ENCODE data around the gene POLH. TPM values are rescaled to one million over a fixed set of nuclear protein-coding genes. Genes with fewer than 3 reads are reported as not detected.
"Not testable (repeated sequence)": the region's sequence is repeated elsewhere in the genome, so short reads cannot be mapped to it uniquely, and the experiment has no call there.

Gene POLH
- total and polyA plus RNA-seq, 7 experiments from 2014 or later, result 7.4 to 65.6 (median 16.8) TPM

GRCh38 chr6:43589564-43589963, 13.6 kb downstream of the POLH start:
- H3K27ac Mint-ChIP-seq, POLR2A ChIA-PET: not testable (repeated sequence)
- peaks cover 0 to 42% (median 4%) of the 10 kb centered on the region in 3 experiments for H3K36me3 ChIP-seq (ENCODE audit: control insufficient read depth in 2 of 3, insufficient read depth in 3 of 3, low read length in 3 of 3)

GRCh38 chr6:43593938-43594337, 18.0 kb downstream of the POLH start:
- H3K4me3 Mint-ChIP-seq, result no peak overlapping the region
- peaks cover 0 to 15% (median 0%) of the 10 kb centered on the region in 3 experiments for H3K36me3 ChIP-seq (ENCODE audit: control insufficient read depth in 2 of 3, insufficient read depth in 3 of 3, low read length in 3 of 3)

More at GRCh38 chr6:43589564-43589963, 13.6 kb downstream of the POLH start:
- H3K27ac ChIP-seq (ENCODE audit: low read depth, low read length); intact Hi-C loops (cut with micrococcal nuclease); ATAC-seq; H3K4me1 ChIP-seq (ENCODE audit: control insufficient read depth in 2 of 2, insufficient read depth in 2 of 2, low read length in 2 of 2); H3K4me3 ChIP-seq (ENCODE audit: low read length); DNase-seq; H3K4me3 Mint-ChIP-seq; H3K27me3 Mint-ChIP-seq; H3K9me3 Mint-ChIP-seq; H3K9me3 ChIP-seq (ENCODE audit: control insufficient read depth in 2 of 3, low read length in 3 of 3); H3K27me3 ChIP-seq (ENCODE audit: control insufficient read depth in 2 of 2, insufficient read depth in 2 of 2, low read length in 2 of 2): not testable (repeated sequence)
- CTCF ChIA-PET, result interaction anchor here (0.6 kb wide), 1 partner anchor 16 kb away, joined by 3 read pairs; no protein-coding TSS in a partner anchor
- peaks cover 0 to 35% (median 30%) of the 10 kb centered on the region in 5 donors for H3K36me3 Mint-ChIP-seq
- peaks cover 9 to 34% (median 11%) of the 10 kb centered on the region in 7 donors for H3K4me1 Mint-ChIP-seq

GRCh38 chr6:43600595-43600994, 24.6 kb downstream of the POLH start:
- DNase-seq (no peak), ATAC-seq (no peak)
- Histone ChIP-seq H3K9me3 (ENCODE audit: control insufficient read depth in 2 of 3, low read length in 3 of 3) (no peaks in the 10 kb centered on the region), H3K27me3 (ENCODE audit: control insufficient read depth in 2 of 2, insufficient read depth in 2 of 2, low read length in 2 of 2) (no peaks in the 10 kb centered on the region), H3K4me3 (ENCODE audit: low read length) (no peak overlapping the region), H3K36me3 (ENCODE audit: control insufficient read depth in 2 of 3, insufficient read depth in 3 of 3, low read length in 3 of 3) (peaks cover 0 to 37% (median 5%) of the 10 kb centered on the region in 3 experiments), H3K27ac (ENCODE audit: low read depth, low read length) (no peak overlapping the region), H3K4me1 (ENCODE audit: control insufficient read depth in 2 of 2, insufficient read depth in 2 of 2, low read length in 2 of 2) (no peaks in the 10 kb centered on the region)
- Mint-ChIP-seq H3K27me3 (no peaks in the 10 kb centered on the region), H3K36me3 (peaks cover 8 to 39% (median 16%) of the 10 kb centered on the region in 5 donors), H3K4me1 (peaks cover 0 to 7% (median 0%) of the 10 kb centered on the region in 7 donors), H3K9me3 (no peaks in the 10 kb centered on the region), H3K4me3 (no peak overlapping the region), H3K27ac (no peak overlapping the region)
- POLR2A ChIA-PET, result interaction anchor here (0.6 kb wide), 1 partner anchor 135 kb away, joined by 3 read pairs; no protein-coding TSS in a partner anchor
- CTCF ChIA-PET, result interaction anchor here (0.7 kb wide), 1 partner anchor 490 kb away, joined by 3 read pairs; no protein-coding TSS in a partner anchor
- intact Hi-C loops (cut with micrococcal nuclease), result no loop called here

More at GRCh38 chr6:43593938-43594337, 18.0 kb downstream of the POLH start:
- peaks cover 0 to 27% (median 12%) of the 10 kb centered on the region in 5 donors for H3K36me3 Mint-ChIP-seq
- no peaks in the 10 kb centered on the region for H3K27me3 ChIP-seq (ENCODE audit: control insufficient read depth in 2 of 2, insufficient read depth in 2 of 2, low read length in 2 of 2)
- POLR2A ChIA-PET, result no interaction called here
- ATAC-seq (no peak), DNase-seq (no peak)
- H3K9me3 Mint-ChIP-seq, result no peaks in the 10 kb centered on the region
- peaks cover 0 to 10% (median 0%) of the 10 kb centered on the region in 7 donors for H3K4me1 Mint-ChIP-seq
- no peak overlapping the region for H3K4me3 ChIP-seq (ENCODE audit: low read length)
- intact Hi-C loops (cut with micrococcal nuclease), result no loop called here
- no peak overlapping the region for H3K27ac Mint-ChIP-seq
- H3K27ac ChIP-seq (ENCODE audit: low read depth, low read length), result no peak overlapping the region
- H3K9me3 ChIP-seq (ENCODE audit: control insufficient read depth in 2 of 3, low read length in 3 of 3), result no peaks in the 10 kb centered on the region
- CTCF ChIA-PET, result no interaction called here
- no peaks in the 10 kb centered on the region for H3K27me3 Mint-ChIP-seq
- no peaks in the 10 kb centered on the region for H3K4me1 ChIP-seq (ENCODE audit: control insufficient read depth in 2 of 2, insufficient read depth in 2 of 2, low read length in 2 of 2)

- H3K4me3 ChIP-seq (ENCODE audit: low read length), result no peak overlapping the region
- Mint-ChIP-seq H3K36me3 (peaks cover 8 to 31% (median 21%) of the 10 kb centered on the region in 5 donors), H3K4me3 (no peak overlapping the region), H3K4me1 (peaks cover 0 to 14% (median 5%) of the 10 kb centered on the region in 7 donors), H3K9me3 (no peaks in the 10 kb centered on the region), H3K27ac (peak overlapping the region in 1 of 9 donors; percentile 36), H3K27me3 (no peaks in the 10 kb centered on the region)
- no peak overlapping the region for H3K27ac ChIP-seq (ENCODE audit: low read depth, low read length)
- DNase-seq (no peak), ATAC-seq (no peak)
- ChIA-PET CTCF (no interaction called here), POLR2A (interaction anchor here (0.9 kb wide), 1 partner anchor 25 kb away, joined by 3 read pairs; the partner anchor contains the start of gene GTPBP2)
- peaks cover 0 to 40% (median 5%) of the 10 kb centered on the region in 3 experiments for H3K36me3 ChIP-seq (ENCODE audit: control insufficient read depth in 2 of 3, insufficient read depth in 3 of 3, low read length in 3 of 3)
- intact Hi-C loops (cut with micrococcal nuclease), result no loop called here
- H3K27me3 ChIP-seq (ENCODE audit: control insufficient read depth in 2 of 2, insufficient read depth in 2 of 2, low read length in 2 of 2), result no peaks in the 10 kb centered on the region
- no peaks in the 10 kb centered on the region for H3K9me3 ChIP-seq (ENCODE audit: control insufficient read depth in 2 of 3, low read length in 3 of 3)
- H3K4me1 ChIP-seq (ENCODE audit: control insufficient read depth in 2 of 2, insufficient read depth in 2 of 2, low read length in 2 of 2), result no peaks in the 10 kb centered on the region
Observed at GRCh38 chr6:43604174-43604573, 28.2 kb downstream of the POLH start.

GRCh38 chr6:43606019-43606418, 30.0 kb downstream of the POLH start:
- Histone ChIP-seq H3K4me3 (ENCODE audit: low read length) (no peak overlapping the region), H3K9me3 (ENCODE audit: control insufficient read depth in 2 of 3, low read length in 3 of 3) (no peaks in the 10 kb centered on the region), H3K4me1 (ENCODE audit: control insufficient read depth in 2 of 2, insufficient read depth in 2 of 2, low read length in 2 of 2) (no peaks in the 10 kb centered on the region), H3K27me3 (ENCODE audit: control insufficient read depth in 2 of 2, insufficient read depth in 2 of 2, low read length in 2 of 2) (no peaks in the 10 kb centered on the region), H3K36me3 (ENCODE audit: control insufficient read depth in 2 of 3, insufficient read depth in 3 of 3, low read length in 3 of 3) (peaks cover 2 to 40% (median 11%) of the 10 kb centered on the region in 3 experiments), H3K27ac (ENCODE audit: low read depth, low read length) (no peak overlapping the region)
- H3K4me3 Mint-ChIP-seq, result no peak overlapping the region
- peaks cover 12 to 28% (median 16%) of the 10 kb centered on the region in 5 donors for H3K36me3 Mint-ChIP-seq
- peaks cover 0 to 14% (median 5%) of the 10 kb centered on the region in 7 donors for H3K4me1 Mint-ChIP-seq
- intact Hi-C loops (cut with micrococcal nuclease), result loop anchor here in 1 of 2 donors (5.0 kb wide), 1 partner anchor 151 kb away; no protein-coding TSS in a partner anchor
- H3K27ac Mint-ChIP-seq, result no peak overlapping the region
- H3K27me3 Mint-ChIP-seq, result no peaks in the 10 kb centered on the region
- no peak for DNase-seq
- H3K9me3 Mint-ChIP-seq, result no peaks in the 10 kb centered on the region
- POLR2A ChIA-PET, result interaction anchor here (0.6 kb wide), 1 partner anchor 238 kb away, joined by 3 read pairs; no protein-coding TSS in a partner anchor
- ATAC-seq, result no peak
- CTCF ChIA-PET, result interaction anchor here (0.6 to 0.7 kb wide), 2 partner anchors 17 to 33 kb away, joined by 3 read pairs; no protein-coding TSS in a partner anchor

GRCh38 chr6:43608310-43608763, 32.4 kb downstream of the POLH start:
- ChIA-PET CTCF (interaction anchor here (0.6 to 1.7 kb wide), 9 partner anchors 11 to 1040 kb away, joined by 3 to 7 read pairs (median 4); no protein-coding TSS in a partner anchor), POLR2A (interaction anchor here (1.0 to 1.3 kb wide), 5 partner anchors 13 to 360 kb away, joined by 3 to 4 read pairs (median 3); partner anchors contain the start of genes MAD2L1BP, POLH and XPO5)
- intact Hi-C loops (cut with micrococcal nuclease), result loop anchor here (1.0 to 5.0 kb wide), 7 partner anchors 20 to 471 kb away; partner anchors contain the start of genes GTPBP2 (in 2 of the 2), MAD2L1BP (in 1 of the 2) and RSPH9 (in 1 of the 2)
- peaks cover 0 to 10% (median 5%) of the 10 kb centered on the region in 7 donors for H3K4me1 Mint-ChIP-seq
- no peaks in the 10 kb centered on the region for H3K9me3 Mint-ChIP-seq
- no peak overlapping the region for H3K4me3 Mint-ChIP-seq
- H3K27ac Mint-ChIP-seq, result peak overlapping the region in 4 of 9 donors; percentile 0 to 16 (median 4)
- Histone ChIP-seq H3K36me3 (ENCODE audit: control insufficient read depth in 2 of 3, insufficient read depth in 3 of 3, low read length in 3 of 3) (peaks cover 10 to 41% (median 13%) of the 10 kb centered on the region in 3 experiments), H3K9me3 (ENCODE audit: control insufficient read depth in 2 of 3, low read length in 3 of 3) (no peaks in the 10 kb centered on the region), H3K4me1 (ENCODE audit: control insufficient read depth in 2 of 2, insufficient read depth in 2 of 2, low read length in 2 of 2) (no peaks in the 10 kb centered on the region), H3K27ac (ENCODE audit: low read depth, low read length) (no peak overlapping the region), H3K27me3 (ENCODE audit: control insufficient read depth in 2 of 2, insufficient read depth in 2 of 2, low read length in 2 of 2) (no peaks in the 10 kb centered on the region), H3K4me3 (ENCODE audit: low read length) (no peak overlapping the region)
- H3K27me3 Mint-ChIP-seq, result no peaks in the 10 kb centered on the region
- peak in 8 of 9 donors; percentile 12 to 49 (median 43) for DNase-seq
- H3K36me3 Mint-ChIP-seq, result peaks cover 7 to 21% (median 11%) of the 10 kb centered on the region in 5 donors
- peak; percentile 57 for ATAC-seq
